Spleen (tissue), 11 donors: ENCODE data around the gene ANKRD44. TPM values are rescaled to one million over a fixed set of nuclear protein-coding genes. Genes with fewer than 3 reads are reported as not detected.

Experiments
- DNase-seq: peaks from one replicate; pipeline ENCODE4 v3.0.0-alpha.2; 2020
- H3K27ac ChIP-seq, 8 donors: fragments of 200-600 bp; sonication (generic) in 7 of 8; 1 replicate in 4 of 8; 2 replicates in 4 of 8; pipeline versions ENCODE4 v1.5.0 to v1.8.0; 2016 to 2021; ENCODE audit warnings: inconsistent platforms in 4 of 8, mild to moderate bottlenecking in 4 of 8, moderate library complexity in 1 of 8
- H3K27me3 ChIP-seq, 7 donors: fragments of 200-600 bp; sonication (generic) in 6 of 7; replicated peaks in 1 of 7; 1 replicate in 4 of 7; 2 replicates in 3 of 7; pipeline versions ENCODE4 v1.5.0 to v1.8.0; 2016 to 2021; ENCODE audit warnings: inconsistent platforms in 3 of 7, mild to moderate bottlenecking in 1 of 7
- H3K36me3 ChIP-seq, 6 donors: fragments of 200-600 bp; sonication (generic) in 5 of 6; 1 replicate in 4 of 6; 2 replicates in 2 of 6; pipeline versions ENCODE4 v1.5.0 to v1.8.0; 2016 to 2021; ENCODE audit warnings: inconsistent platforms in 2 of 6
- H3K4me1 ChIP-seq, 6 donors: fragments of 200-600 bp; sonication (generic) in 5 of 6; 1 replicate in 3 of 6; 2 replicates in 3 of 6; pipeline versions ENCODE4 v1.5.0 to v1.8.0; 2016 to 2021; ENCODE audit warnings: inconsistent platforms in 3 of 6
- H3K4me3 ChIP-seq, 8 donors: fragments of 200-600 bp; sonication (generic) in 7 of 8; 1 replicate in 4 of 8; 2 replicates in 4 of 8; pipeline versions ENCODE4 v1.5.0 to v1.8.0; 2016 to 2021; ENCODE audit warnings: inconsistent platforms in 4 of 8, mild to moderate bottlenecking in 4 of 8, moderate library complexity in 2 of 8
- H3K9me3 ChIP-seq, 8 donors: fragments of 200-600 bp; sonication (generic) in 7 of 8; 1 replicate in 4 of 8; 2 replicates in 4 of 8; pipeline versions ENCODE4 v1.5.0 to v1.8.0; 2016 to 2021; ENCODE audit warnings: inconsistent platforms in 4 of 8
- POLR2A ChIP-seq, 3 donors: fragments of 450-650 bp; IDR thresholded peaks; one replicate each; pipeline ENCODE4 v1.5.1; 2017; ENCODE audit warnings: antibody characterized with exemption in 3 of 3, mild to moderate bottlenecking in 1 of 3
- POLR2AphosphoS5 ChIP-seq, 3 donors: sonication (generic); formaldehyde crosslinking; IDR thresholded peaks; one replicate each; pipeline ENCODE4 v1.5.1; 2017; ENCODE audit warnings: antibody characterized with exemption in 3 of 3
- WGBS, 5 donors: extraction: QIAGEN DNeasy Blood & Tissue Kit in 3 of 5; methylation state at CpG; one replicate each; pipeline versions ENCODE4 v1.1.5 to v1.1.7; 2013 to 2018; 5-methylcytosine and 5-hydroxymethylcytosine counted together
- intact Hi-C: fragments of 100-400 bp; cut with DNase I; formaldehyde crosslinking; loops from one replicate; pipeline ENCODE4 v1.15.0; 2023; ENCODE audit warnings: low total_unique reads
- polyA plus RNA-seq, 3 donors: library from polyadenylated mRNA; stranded (reverse); fragments of 200-250 nt; gene quantifications; one replicate each; pipeline ENCODE4 v1.2.1, GENCODE V29; 2013
- total RNA-seq, 7 donors: library from RNA; depleted of rRNA in 3 of 7; stranded (reverse); fragments of >200 nt in 3 of 7; fragmentation: NEBNext Ultra II Directional in 4 of 7; extraction: Animal tissue kit (Norgen Biotek cat#: 25700) in 4 of 7; gene quantifications; one replicate each; pipeline versions ENCODE4 v1.1.0 to v1.2.1, GENCODE V29; 2016 to 2021
- TF ChIP-seq, protein P1 (sequence below), 11 experiments: fragments of 200-600 bp in 7 of 11; fragments of 450-650 bp in 4 of 11; sonication (generic) in 4 of 11; IDR thresholded peaks in 8 of 11; conservative IDR thresholded peaks in 3 of 11; 1 replicate in 7 of 11; 2 replicates in 4 of 11; pipeline versions ENCODE4 v1.4.0 to v1.8.0; 2016 to 2021; ENCODE audit warnings: antibody characterized with exemption in 11 of 11, inconsistent platforms in 4 of 11, mild to moderate bottlenecking in 1 of 11
- donor health status: healthy with polysubstance abuse.
- donor health status: DM: no; HTN: no; CAD: no; lungs with moderate emphysema.
- donor health status: DM: no; HTN: no; CAD: no.
- donor health status: Bipolar disorder and iron deficiency.
- donor health status: healthy.
- donor health status: DM: no; HTN: no; CAD: no.
- donor health status: DM: yes; HTN: yes; CAD: no.

Gene ANKRD44
- total and polyA plus RNA-seq, 10 donors: 16.0 to 183 (median 140) TPM

DNA sequence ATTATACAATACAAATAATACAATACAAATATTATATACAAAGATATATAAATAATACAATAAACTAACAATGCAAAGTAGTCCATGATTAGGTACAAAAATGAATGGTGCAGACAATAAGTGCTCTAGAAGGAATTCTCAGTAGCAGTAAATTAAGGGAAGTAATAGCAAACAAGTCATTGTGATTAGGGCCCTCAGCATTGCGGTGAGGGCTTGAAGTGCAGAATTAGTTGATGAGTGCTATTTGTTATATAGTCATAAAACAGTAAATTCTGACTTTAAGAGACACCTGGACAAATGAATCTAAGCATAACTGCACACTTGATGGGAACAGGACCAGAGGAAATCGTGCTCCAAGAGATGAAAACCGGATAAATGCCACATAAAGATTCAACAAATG, 74.9 kb downstream of the ANKRD44 start:
- 78 to 89% (median 83%) methylated on average over 3 of the region's 3 CpGs for WGBS, 5 donors
- no peak overlapping the region for H3K4me3 ChIP-seq
- H3K4me1 ChIP-seq: peaks cover 49 to 100% (median 83%) of the 10 kb centered on the region in 6 donors
- H3K9me3 ChIP-seq: no peaks in the 10 kb centered on the region
- H3K27ac ChIP-seq: peak overlapping the region in 4 of 8 donors; percentile 44 to 89 (median 86)
- TF ChIP-seq POLR2AphosphoS5 (IDR thresholded peaks at IDR 0.05) (no peak), POLR2A (IDR thresholded peaks at IDR 0.05) (no peak)
- TF ChIP-seq, protein P1, sequence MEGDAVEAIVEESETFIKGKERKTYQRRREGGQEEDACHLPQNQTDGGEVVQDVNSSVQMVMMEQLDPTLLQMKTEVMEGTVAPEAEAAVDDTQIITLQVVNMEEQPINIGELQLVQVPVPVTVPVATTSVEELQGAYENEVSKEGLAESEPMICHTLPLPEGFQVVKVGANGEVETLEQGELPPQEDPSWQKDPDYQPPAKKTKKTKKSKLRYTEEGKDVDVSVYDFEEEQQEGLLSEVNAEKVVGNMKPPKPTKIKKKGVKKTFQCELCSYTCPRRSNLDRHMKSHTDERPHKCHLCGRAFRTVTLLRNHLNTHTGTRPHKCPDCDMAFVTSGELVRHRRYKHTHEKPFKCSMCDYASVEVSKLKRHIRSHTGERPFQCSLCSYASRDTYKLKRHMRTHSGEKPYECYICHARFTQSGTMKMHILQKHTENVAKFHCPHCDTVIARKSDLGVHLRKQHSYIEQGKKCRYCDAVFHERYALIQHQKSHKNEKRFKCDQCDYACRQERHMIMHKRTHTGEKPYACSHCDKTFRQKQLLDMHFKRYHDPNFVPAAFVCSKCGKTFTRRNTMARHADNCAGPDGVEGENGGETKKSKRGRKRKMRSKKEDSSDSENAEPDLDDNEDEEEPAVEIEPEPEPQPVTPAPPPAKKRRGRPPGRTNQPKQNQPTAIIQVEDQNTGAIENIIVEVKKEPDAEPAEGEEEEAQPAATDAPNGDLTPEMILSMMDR (IDR thresholded peaks at IDR 0.05 in 8 of 11, conservative IDR thresholded peaks at IDR 0.05 in 3 of 11): no peak
- H3K36me3 ChIP-seq: no peaks in the 10 kb centered on the region
- no peak for DNase-seq
- intact Hi-C loops: no loop called here
- H3K27me3 ChIP-seq: no peaks in the 10 kb centered on the region

DNA sequence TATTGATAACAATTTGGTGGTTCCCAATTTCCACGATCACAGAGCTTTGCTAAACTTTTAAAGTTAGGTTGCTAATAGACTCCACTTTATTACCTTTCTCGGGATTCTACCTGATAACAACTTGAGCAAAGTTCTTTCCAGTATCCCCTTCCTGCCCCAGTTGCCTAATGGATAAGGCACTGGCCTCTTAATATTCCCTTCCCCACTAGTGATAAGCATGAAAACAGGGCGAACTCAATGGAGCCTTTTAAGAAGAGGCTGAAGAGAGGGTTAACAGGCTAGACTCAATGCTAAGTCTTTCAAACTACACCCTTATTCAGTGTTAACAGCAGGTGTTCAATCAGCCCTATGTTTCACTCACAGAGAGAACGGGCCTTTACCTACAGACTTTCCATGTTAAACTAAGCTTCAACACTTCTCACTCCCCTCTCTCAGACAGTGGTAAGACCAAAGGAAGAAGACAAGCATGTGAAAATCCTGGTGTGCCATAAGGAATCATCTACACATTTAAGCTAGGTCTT, 75.8 kb downstream of the ANKRD44 start:
- H3K4me3 ChIP-seq: no peak overlapping the region
- TF ChIP-seq, protein P1 (IDR thresholded peaks at IDR 0.05 in 8 of 11, conservative IDR thresholded peaks at IDR 0.05 in 3 of 11): no peak
- no peak for TF ChIP-seq POLR2A (IDR thresholded peaks at IDR 0.05)
- TF ChIP-seq POLR2AphosphoS5 (IDR thresholded peaks at IDR 0.05): no peak
- H3K9me3 ChIP-seq: no peaks in the 10 kb centered on the region
- no peaks in the 10 kb centered on the region for H3K36me3 ChIP-seq
- DNase-seq: no peak
- H3K27ac ChIP-seq: peak overlapping the region in 2 of 8 donors; percentile 1 to 22
- 84 to 96% (median 88%) methylated on average over 4 of the region's 4 CpGs for WGBS, 5 donors
- peaks cover 39 to 100% (median 82%) of the 10 kb centered on the region in 6 donors for H3K4me1 ChIP-seq
- H3K27me3 ChIP-seq: no peaks in the 10 kb centered on the region
- intact Hi-C loops: no loop called here

DNA sequence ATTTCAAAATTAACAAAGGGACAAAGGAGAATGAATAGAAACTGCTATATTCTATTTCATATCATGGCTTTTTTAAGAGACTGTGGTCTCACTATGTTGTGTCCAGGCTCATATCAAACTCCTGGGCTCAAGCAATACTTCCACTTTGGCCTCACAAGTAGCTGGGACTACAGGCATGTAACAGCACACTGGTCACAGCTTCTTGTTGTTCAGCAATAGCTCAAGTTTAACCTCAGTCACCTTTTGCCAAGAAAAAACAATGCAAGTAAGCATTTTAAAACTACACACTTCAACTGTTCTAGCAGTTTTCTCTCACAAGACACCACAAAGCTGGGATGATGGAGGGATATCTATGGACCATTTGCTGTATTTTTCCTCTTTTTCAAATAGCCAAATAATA, 77.1 kb downstream of the ANKRD44 start:
- DNase-seq: no peak
- no peaks in the 10 kb centered on the region for H3K36me3 ChIP-seq
- H3K4me1 ChIP-seq: peaks cover 31 to 100% (median 78%) of the 10 kb centered on the region in 6 donors
- peak overlapping the region in 4 of 8 donors; percentile 13 to 32 (median 22) for H3K27ac ChIP-seq
- TF ChIP-seq, protein P1 (IDR thresholded peaks at IDR 0.05 in 8 of 11, conservative IDR thresholded peaks at IDR 0.05 in 3 of 11): no peak
- TF ChIP-seq POLR2A (IDR thresholded peaks at IDR 0.05): no peak
- TF ChIP-seq POLR2AphosphoS5 (IDR thresholded peaks at IDR 0.05): no peak
- intact Hi-C loops: no loop called here
- H3K27me3 ChIP-seq: no peaks in the 10 kb centered on the region
- no peak overlapping the region for H3K4me3 ChIP-seq
- H3K9me3 ChIP-seq: no peaks in the 10 kb centered on the region

DNA sequence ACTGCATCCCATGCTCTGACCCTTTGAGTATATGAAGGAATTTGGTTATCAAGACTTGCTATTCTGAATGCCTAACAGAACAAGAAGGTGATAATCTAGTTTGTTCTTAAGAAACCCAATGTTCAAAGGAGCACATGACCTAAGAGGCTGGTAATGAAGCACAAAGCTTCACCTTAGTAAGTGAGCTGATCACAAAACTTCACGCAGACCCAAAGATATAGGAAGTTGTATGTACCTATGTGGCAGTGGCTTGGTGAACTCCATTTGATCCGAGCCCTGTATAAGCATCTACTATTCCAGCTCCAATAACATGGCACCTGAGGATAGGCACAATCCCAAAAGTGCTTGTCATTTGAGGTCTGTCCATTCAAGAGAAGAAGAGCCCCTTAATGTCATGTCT, 78.6 kb downstream of the ANKRD44 start:
- WGBS, 5 donors: 89 to 96% (median 91%) methylated on average over 2 of the region's 2 CpGs
- no peak for DNase-seq
- H3K36me3 ChIP-seq: no peaks in the 10 kb centered on the region

More for the DNA sequence above, 78.6 kb downstream of the ANKRD44 start:
- H3K27me3 ChIP-seq: no peaks in the 10 kb centered on the region
- no peak overlapping the region for H3K4me3 ChIP-seq
- TF ChIP-seq, protein P1 (IDR thresholded peaks at IDR 0.05 in 8 of 11, conservative IDR thresholded peaks at IDR 0.05 in 3 of 11): no peak
- TF ChIP-seq POLR2AphosphoS5 (IDR thresholded peaks at IDR 0.05): no peak
- TF ChIP-seq POLR2A (IDR thresholded peaks at IDR 0.05): no peak
- no peaks in the 10 kb centered on the region for H3K9me3 ChIP-seq
- H3K4me1 ChIP-seq: peaks cover 26 to 100% (median 75%) of the 10 kb centered on the region in 6 donors
- intact Hi-C loops: no loop called here
- peak overlapping the region in 1 of 8 donors; percentile 9 for H3K27ac ChIP-seq
